ENCODE measurements around the gene TP53TG5. TPM values are rescaled to one million over a fixed set of nuclear protein-coding genes. Genes with fewer than 3 reads are reported as not detected.
A peak's percentile ranks its signal among the peaks of the same experiment; 100 is the strongest.

TP53TG5 gene
- total and polyA plus RNA-seq, 2 donors (not counting 1 experiment from before 2014, with no cell fraction given) = 0.14 TPM; not detected in 1

GRCh38 chr20:45339084-45339483 is 39.0 kb downstream of the TP53TG5 start:
- Histone ChIP-seq H4K20me1 (ENCODE audit: control insufficient read depth, extremely low read depth, insufficient read depth, low read length) (no peaks in the 10 kb centered on the region), H3K4me2 (ENCODE audit: extremely low read depth, insufficient read depth, low read length) (no peak overlapping the region), H2AFZ (ENCODE audit: low read length) (no peak overlapping the region), H3K4me3 (replicated peaks in 1 of 4; ENCODE audit: control extremely low read depth in 1 of 4, insufficient read depth in 1 of 4, low read depth in 3 of 4, low read length in 4 of 4) (no peak overlapping the region), H3K36me3 (ENCODE audit: control insufficient read depth, insufficient read depth, low read length) (peaks cover 20% of the 10 kb centered on the region), H3K27me3 (ENCODE audit: control insufficient read depth, insufficient read depth, low read length) (no peaks in the 10 kb centered on the region), H3K4me1 (ENCODE audit: control insufficient read depth, extremely low read depth, insufficient read depth, low read length) (peaks cover 71% of the 10 kb centered on the region), H3K27ac (ENCODE audit: insufficient read depth, low read length) (peak overlapping the region; percentile 99), H3K9ac (ENCODE audit: insufficient read depth, low read length) (no peak overlapping the region), H3K79me2 (ENCODE audit: control insufficient read depth, insufficient read depth, low read length) (peaks cover 84% of the 10 kb centered on the region), H3K9me3 (ENCODE audit: control insufficient read depth, insufficient read depth, low read depth, low read length) (no peaks in the 10 kb centered on the region)
- no peak for DNase-seq (ENCODE audit: low read depth in 2 of 2)
- TF ChIP-seq EZH2 (IDR thresholded peaks at IDR 0.05; ENCODE audit: low read length, missing control alignments) (no peak), CTCF (conservative IDR thresholded peaks at IDR 0.05 in 1 of 2, IDR thresholded peaks at IDR 0.05 in 1 of 2; ENCODE audit: low read depth in 1 of 2, low read length in 2 of 2) (no peak)

- Histone ChIP-seq H3K9ac (ENCODE audit: insufficient read depth, low read length) (peak overlapping the region; percentile 32), H3K4me1 (ENCODE audit: control insufficient read depth, extremely low read depth, insufficient read depth, low read length) (peaks cover 64% of the 10 kb centered on the region), H2AFZ (ENCODE audit: low read length) (no peak overlapping the region), H4K20me1 (ENCODE audit: control insufficient read depth, extremely low read depth, insufficient read depth, low read length) (no peaks in the 10 kb centered on the region), H3K4me3 (replicated peaks in 1 of 4; ENCODE audit: control extremely low read depth in 1 of 4, insufficient read depth in 1 of 4, low read depth in 3 of 4, low read length in 4 of 4) (peak overlapping the region in 1 of 4 experiments; percentile 1), H3K9me3 (ENCODE audit: control insufficient read depth, insufficient read depth, low read depth, low read length) (no peaks in the 10 kb centered on the region), H3K4me2 (ENCODE audit: extremely low read depth, insufficient read depth, low read length) (peak overlapping the region; percentile 81), H3K27ac (ENCODE audit: insufficient read depth, low read length) (peak overlapping the region; percentile 99), H3K79me2 (ENCODE audit: control insufficient read depth, insufficient read depth, low read length) (peaks cover 79% of the 10 kb centered on the region), H3K27me3 (ENCODE audit: control insufficient read depth, insufficient read depth, low read length) (no peaks in the 10 kb centered on the region), H3K36me3 (ENCODE audit: control insufficient read depth, insufficient read depth, low read length) (peaks cover 20% of the 10 kb centered on the region)
- peak; percentile 13 to 47 for DNase-seq (ENCODE audit: low read depth in 2 of 2)
- TF ChIP-seq CTCF (conservative IDR thresholded peaks at IDR 0.05 in 1 of 2, IDR thresholded peaks at IDR 0.05 in 1 of 2; ENCODE audit: low read depth in 1 of 2, low read length in 2 of 2) (no peak), EZH2 (IDR thresholded peaks at IDR 0.05; ENCODE audit: low read length, missing control alignments) (no peak)
Measured at GRCh38 chr20:45338121-45339030, 39.7 kb downstream of the TP53TG5 start.

- H3K4me1 ChIP-seq (ENCODE audit: control insufficient read depth, extremely low read depth, insufficient read depth, low read length) = peaks cover 56% of the 10 kb centered on the region
- peak overlapping the region; percentile 51 for H3K9ac ChIP-seq (ENCODE audit: insufficient read depth, low read length)
- peaks cover 23% of the 10 kb centered on the region for H3K36me3 ChIP-seq (ENCODE audit: control insufficient read depth, insufficient read depth, low read length)
- H3K4me3 ChIP-seq (replicated peaks in 1 of 4; ENCODE audit: control extremely low read depth in 1 of 4, insufficient read depth in 1 of 4, low read depth in 3 of 4, low read length in 4 of 4) = peak overlapping the region in 3 of 4 experiments; percentile 0 to 12 (median 8)
- peak; percentile 81 to 98 for DNase-seq (ENCODE audit: low read depth in 2 of 2)
- H3K27me3 ChIP-seq (ENCODE audit: control insufficient read depth, insufficient read depth, low read length) = no peaks in the 10 kb centered on the region
- TF ChIP-seq CTCF (conservative IDR thresholded peaks at IDR 0.05 in 1 of 2, IDR thresholded peaks at IDR 0.05 in 1 of 2; ENCODE audit: low read depth in 1 of 2, low read length in 2 of 2) (no peak), EZH2 (IDR thresholded peaks at IDR 0.05; ENCODE audit: low read length, missing control alignments) (no peak)
- H2AFZ ChIP-seq (ENCODE audit: low read length) = no peak overlapping the region
- no peaks in the 10 kb centered on the region for H3K9me3 ChIP-seq (ENCODE audit: control insufficient read depth, insufficient read depth, low read depth, low read length)
- no peaks in the 10 kb centered on the region for H4K20me1 ChIP-seq (ENCODE audit: control insufficient read depth, extremely low read depth, insufficient read depth, low read length)
- peak overlapping the region; percentile 81 for H3K4me2 ChIP-seq (ENCODE audit: extremely low read depth, insufficient read depth, low read length)
- peak overlapping the region; percentile 99 for H3K27ac ChIP-seq (ENCODE audit: insufficient read depth, low read length)
- peaks cover 76% of the 10 kb centered on the region for H3K79me2 ChIP-seq (ENCODE audit: control insufficient read depth, insufficient read depth, low read length)
Measured at GRCh38 chr20:45337367-45338120, 40.6 kb downstream of the TP53TG5 start.

Measured in fibroblast of lung (primary cell).